HG03378 (cell line): ENCODE results near the gene DDIAS.
"Not testable (repeated sequence)": the region's sequence is repeated elsewhere in the genome, so short reads cannot be mapped to it uniquely, and the experiment has no call there.

ENCODE experiments used
- ATAC-seq: cut with Tn5 transposase; IDR thresholded peaks from one replicate; pipeline ENCODE4 v1.9.1; 2021; ENCODE audit warnings: mild to moderate bottlenecking, moderate library complexity; ENCODE audit not compliant: unreplicated experiment

Gene DDIAS

GRCh38 chr11:82967381-82967780 lies 65.8 kb downstream of the DDIAS start:
- ATAC-seq, result no peak

- ATAC-seq, result peak; percentile 96
Observed at GRCh38 chr11:82969811-82970210, 68.3 kb downstream of the DDIAS start.

- not testable (repeated sequence) for ATAC-seq
Observed at GRCh38 chr11:82970507-82971083, 69.1 kb downstream of the DDIAS start.

- ATAC-seq, result peak; percentile 33
Observed at GRCh38 chr11:82971519-82971946, 70.0 kb downstream of the DDIAS start.

- ATAC-seq, result no peak
Observed at GRCh38 chr11:82972103-82972502, 70.6 kb downstream of the DDIAS start.

GRCh38 chr11:82974135-82974534 lies 72.6 kb downstream of the DDIAS start:
- ATAC-seq, result no peak

GRCh38 chr11:82974851-82975250 lies 73.3 kb downstream of the DDIAS start:
- no peak for ATAC-seq

- ATAC-seq, result no peak
Observed at GRCh38 chr11:82975882-82976281, 74.3 kb downstream of the DDIAS start.

- peak; percentile 51 for ATAC-seq
Observed at GRCh38 chr11:82976786-82977185, 75.2 kb downstream of the DDIAS start.

- ATAC-seq, result peak; percentile 58
Observed at GRCh38 chr11:82978422-82979099, 77.0 kb downstream of the DDIAS start.

- ATAC-seq, result no peak
Observed at GRCh38 chr11:82979824-82980223, 78.3 kb downstream of the DDIAS start.

- ATAC-seq, result no peak
Observed at GRCh38 chr11:82980292-82980691, 78.8 kb downstream of the DDIAS start.

GRCh38 chr11:82980947-82981346 lies 79.4 kb downstream of the DDIAS start:
- no peak for ATAC-seq

- ATAC-seq, result no peak
Observed at GRCh38 chr11:82981852-82982251, 80.3 kb downstream of the DDIAS start.
